ENCODE results near the gene MSH3.

- TF ChIP-seq CTCF (optimal IDR thresholded peaks at IDR 0.05 in 1 of 3, IDR thresholded peaks at IDR 0.05 in 1 of 3, conservative IDR thresholded peaks at IDR 0.05 in 1 of 3; ENCODE audit: extremely low read depth in 1 of 3, insufficient read depth in 2 of 3, low read length in 3 of 3), result no peak
- no peak for TF ChIP-seq EZH2 (IDR thresholded peaks at IDR 0.05; ENCODE audit: low read length)
Measured at GRCh38 chr5:80747922-80748321, 93.5 kb downstream of the MSH3 start.

All from keratinocyte (primary cell).